ENCODE measurements around the gene THAP4.

- TF ChIP-seq CTCF (IDR thresholded peaks at IDR 0.05) (no peak), EP300 (IDR thresholded peaks at IDR 0.05) (no peak), POLR2A (IDR thresholded peaks at IDR 0.05) (no peak)
These were observed 86.1 kb downstream of the THAP4 start for GRCh38 chr2:241550616-241551580.

All from stomach (tissue), 4 donors.